GM19324 (cell line): Measurements from ENCODE around the gene LIN9.

ENCODE experiments used
- ATAC-seq: cut with Tn5 transposase; IDR thresholded peaks from one replicate; pipeline ENCODE4 v1.9.1; 2021; ENCODE audit warnings: mild to moderate bottlenecking, moderate library complexity; ENCODE audit not compliant: unreplicated experiment, low FRiP score

LIN9 gene

DNA sequence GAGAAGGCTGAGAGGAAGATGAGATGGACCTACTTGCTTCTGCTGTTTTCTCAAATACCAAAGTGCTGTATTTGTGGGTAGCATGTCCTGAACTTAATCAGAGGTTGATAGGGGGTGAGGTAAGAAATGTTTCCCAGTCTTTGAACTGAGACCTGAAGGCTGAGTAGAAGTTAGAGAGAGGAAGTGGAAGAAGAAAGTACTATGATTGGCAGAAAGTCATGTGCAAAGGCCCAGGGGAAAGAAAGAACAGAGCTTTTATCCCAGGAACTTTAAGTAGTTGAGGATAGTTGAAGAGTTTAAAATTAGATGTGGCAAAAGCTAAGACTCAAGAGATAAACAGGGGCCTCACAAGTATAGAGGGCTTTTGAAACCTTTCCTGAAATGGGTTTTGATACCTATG, 15.5 kb upstream of the LIN9 start:
- no peak for ATAC-seq

DNA sequence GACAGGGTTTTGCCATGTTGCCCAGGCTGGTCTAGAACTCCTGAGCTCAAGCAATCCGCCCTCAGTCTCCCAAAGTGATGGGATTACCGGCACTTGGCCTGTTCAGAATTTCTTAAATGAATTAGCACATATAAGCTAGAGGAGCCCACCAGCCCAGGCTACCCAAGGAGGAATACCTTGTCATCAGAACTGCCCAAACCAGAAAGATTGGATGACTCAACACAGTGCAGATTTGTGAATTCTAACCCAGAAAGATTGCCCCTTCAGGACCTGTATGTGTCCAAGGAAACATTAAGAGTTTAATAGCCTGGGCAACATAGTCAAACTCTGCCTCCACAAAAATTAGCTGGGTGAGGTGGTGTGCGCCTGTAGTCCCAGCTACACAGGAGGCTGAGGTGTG, 14.0 kb upstream of the LIN9 start:
- no peak for ATAC-seq

DNA sequence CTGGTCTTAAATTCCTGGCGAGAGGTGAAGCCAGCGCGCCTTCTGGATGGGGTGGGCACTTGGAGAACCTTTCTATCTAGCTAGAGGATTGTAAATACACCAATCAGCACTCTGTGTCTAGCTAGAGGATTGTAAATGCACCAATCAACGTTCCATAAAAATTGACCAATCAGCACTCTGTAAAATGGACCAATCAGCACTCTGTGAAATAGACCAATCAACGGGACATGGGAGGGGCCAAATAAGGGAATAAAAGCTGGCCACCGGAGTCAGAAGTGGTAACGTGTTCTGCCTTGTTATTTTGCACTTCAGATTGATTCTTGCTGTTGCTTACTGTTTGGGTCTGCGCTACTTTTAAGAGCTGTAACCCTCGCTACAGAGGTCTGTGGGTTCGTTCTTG, 12.0 kb upstream of the LIN9 start:
- ATAC-seq = no peak

DNA sequence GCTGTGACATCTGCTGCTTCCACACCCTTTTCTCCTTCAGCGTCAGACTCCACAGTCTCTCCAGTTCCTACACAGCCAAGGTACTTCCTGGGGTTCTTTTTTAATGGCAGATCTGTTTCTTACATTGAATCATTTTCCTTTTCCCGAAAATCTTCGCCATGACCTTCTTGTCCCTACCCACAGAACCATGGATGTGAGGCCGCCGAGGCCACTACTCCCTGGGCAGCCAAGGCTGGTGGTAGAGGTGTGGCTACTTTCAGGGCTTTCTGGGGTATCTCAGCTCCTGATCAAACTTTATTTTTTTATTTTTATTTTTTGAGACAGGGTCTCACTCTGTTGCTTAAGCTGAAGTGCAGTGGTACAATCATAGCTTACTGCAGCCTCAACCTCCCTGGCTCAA, 9.5 kb upstream of the LIN9 start:
- no peak for ATAC-seq

DNA sequence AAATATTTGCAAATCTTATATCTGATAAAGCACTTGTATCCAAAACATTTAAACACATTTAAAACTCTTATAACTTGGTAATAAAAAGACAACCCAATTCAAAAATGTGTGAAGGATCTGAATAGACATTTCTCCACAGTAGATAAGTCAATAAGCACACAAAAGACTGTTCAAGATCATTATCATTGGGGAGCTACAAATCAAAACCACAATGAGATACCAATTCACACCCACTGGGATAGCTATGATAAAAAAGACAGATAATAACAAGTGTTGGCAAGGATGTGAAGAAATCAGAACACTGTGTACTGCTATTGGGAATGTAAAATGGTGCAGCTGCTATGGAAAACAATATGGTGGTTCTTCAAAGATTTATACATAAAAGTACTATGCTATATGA, 5.1 kb upstream of the LIN9 start:
- no peak for ATAC-seq

DNA sequence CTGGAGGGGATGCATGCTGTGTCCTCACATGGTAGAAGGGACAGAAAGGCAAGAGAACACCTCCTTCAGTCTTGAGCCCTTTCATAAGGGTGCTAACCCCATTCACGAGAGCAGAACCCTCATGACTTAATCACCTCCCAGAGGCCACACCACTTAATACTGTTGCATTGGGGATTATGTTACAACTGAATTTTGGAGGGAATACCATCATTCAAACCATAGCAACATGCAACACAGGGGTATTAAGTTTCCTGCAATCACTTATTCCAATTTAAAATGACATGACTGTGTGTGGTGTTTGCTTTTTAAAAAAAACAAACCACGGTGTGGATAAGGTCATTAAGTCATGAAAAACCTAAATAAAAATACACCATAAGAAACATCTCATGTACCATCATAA, 3.1 kb upstream of the LIN9 start:
- no peak for ATAC-seq

DNA sequence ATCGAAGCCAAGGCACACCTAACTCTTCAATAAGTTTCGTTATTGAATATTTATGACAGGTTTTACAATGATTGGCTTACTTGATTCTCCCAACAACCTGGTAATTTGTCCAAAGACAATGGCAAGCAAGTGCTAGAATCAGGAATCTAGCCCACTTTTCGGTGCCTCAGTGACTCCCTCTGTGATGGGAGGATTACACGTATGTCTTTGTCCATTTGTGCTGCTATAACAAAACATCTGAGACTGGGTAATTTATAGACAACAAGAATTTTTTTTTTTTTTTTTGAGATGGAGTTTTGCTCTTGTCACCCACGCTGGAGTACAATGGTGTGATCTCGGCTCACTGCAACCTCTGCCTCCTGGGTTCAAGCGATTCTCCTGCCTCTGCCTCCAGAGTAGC, 2.4 kb upstream of the LIN9 start:
- no peak for ATAC-seq

DNA sequence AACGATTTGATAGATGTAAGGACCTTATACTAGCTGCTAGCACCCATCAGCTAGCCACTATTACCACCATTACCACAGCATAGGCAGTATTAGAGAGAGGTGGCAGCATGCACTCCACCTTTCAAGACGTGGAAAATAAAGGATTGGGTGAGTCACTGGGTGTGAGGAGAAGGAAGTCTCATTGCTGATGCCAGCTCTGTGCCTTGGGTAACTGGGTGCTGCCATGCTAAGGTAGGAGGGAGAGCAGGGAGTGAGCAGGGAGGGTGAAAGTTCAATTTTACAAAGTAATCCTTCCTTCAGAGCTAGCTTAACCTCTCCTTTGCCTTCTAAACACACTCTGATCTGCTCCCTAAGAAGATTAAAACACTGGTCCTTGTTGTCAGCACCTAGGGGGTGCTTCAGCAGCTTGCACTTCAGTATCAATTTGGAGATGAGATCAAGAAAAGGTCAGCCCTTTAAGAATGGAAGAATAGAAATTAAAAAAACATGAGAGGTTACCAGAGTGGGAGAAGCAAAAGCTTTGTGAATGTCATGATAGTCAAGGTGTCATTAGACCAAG, 1.8 kb upstream of the LIN9 start:
- ATAC-seq = no peak

DNA sequence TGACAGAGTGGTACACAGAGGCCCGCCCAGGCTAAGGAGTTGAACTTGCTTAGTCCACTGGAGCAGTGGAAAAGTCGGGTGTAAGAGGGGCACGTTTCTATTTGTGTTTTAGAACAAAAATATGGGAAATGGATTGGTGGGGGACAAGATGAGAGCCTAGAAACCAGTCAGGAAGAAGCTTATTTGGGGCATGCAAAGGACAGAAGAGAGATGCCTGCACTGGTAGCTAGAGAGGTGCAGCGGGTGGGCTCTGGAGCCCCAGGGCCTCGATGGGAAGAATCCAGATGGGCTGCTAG, 1.2 kb upstream of the LIN9 start:
- no peak for ATAC-seq

DNA sequence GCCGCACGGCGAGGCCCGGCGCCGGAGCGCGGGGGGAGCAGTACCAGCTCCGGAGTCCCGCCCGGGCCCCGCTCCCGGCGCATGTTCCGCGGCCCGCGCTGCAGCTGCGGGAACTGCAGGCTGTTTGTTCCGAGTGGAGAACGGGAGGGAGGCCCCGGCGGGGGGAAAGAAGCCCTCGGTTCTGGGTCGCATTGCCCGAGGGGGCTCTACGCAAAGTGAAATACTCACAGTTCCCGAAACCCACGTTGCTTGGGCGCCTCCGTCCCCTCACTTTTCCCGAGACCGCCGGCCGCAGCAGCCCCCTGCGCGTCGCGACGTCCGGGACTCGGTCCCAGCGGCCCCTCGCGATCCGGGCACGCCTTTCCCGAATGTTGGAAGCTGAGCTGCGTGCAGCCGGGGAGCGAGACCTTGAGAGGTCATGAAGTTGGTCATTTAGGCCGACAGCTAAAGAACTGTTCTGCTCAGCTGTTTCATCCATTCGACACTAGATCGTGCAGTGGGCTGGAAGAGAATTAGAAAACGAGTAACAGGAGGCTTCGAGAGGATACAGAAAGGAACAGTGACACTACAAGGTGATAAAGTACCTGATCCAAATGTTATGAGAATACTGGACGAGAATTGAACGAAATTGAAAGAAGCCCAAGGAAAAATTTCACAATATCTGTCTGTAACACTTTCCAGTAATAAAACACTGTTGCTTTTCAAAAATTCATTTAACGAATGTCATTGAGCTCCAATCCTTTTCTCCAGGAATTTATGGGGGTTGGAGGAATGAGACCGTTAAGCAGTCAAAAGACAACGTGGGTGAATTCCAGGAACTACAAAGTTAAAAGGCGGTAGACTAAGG, 657 bp upstream of the LIN9 start:
- peak; percentile 61 for ATAC-seq

DNA sequence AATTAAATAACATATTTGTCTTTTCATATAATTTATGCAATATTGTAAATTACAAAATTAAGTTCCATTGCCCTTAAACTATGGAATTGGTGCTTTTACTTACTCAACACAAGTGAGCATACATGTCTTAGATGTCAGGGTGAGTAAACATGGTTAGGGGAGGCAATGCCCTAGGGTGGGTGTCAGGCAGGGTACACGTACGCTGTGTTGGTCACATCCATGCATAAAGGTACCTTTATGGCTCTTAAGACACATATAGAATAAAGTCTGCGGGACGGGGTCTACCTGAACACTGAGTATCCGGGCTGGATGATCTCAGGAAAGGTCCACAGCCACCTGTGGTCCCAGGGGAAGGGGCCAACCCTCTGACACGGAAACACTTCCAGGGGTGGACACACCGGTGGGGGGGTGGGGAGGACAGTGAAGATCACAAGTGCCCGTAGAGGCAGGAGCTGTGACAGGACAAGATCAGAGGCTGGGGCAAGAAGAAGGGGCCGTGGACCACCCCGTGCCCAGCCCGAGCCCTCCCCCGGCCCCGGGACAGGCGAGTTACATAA, 720 bp downstream of the LIN9 start:
- no peak for ATAC-seq

DNA sequence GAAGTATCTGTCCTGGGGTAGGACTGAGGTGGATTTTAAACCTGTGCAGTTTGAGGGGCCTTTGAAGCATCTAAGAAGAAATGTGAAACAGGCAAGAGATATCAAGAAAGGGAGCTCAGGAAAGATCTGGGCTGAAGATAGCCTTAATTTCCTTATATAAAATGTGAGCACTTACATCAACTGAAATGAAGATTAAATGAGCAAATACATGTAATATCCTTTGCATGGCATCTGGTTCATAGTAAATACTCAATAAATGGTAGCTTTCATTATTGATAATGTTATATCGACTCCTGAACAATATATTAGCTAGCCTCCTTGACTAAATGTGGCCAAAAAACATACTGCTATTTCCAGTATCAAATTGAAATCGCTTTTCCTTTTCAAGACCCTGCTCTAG, 2.5 kb downstream of the LIN9 start:
- no peak for ATAC-seq

DNA sequence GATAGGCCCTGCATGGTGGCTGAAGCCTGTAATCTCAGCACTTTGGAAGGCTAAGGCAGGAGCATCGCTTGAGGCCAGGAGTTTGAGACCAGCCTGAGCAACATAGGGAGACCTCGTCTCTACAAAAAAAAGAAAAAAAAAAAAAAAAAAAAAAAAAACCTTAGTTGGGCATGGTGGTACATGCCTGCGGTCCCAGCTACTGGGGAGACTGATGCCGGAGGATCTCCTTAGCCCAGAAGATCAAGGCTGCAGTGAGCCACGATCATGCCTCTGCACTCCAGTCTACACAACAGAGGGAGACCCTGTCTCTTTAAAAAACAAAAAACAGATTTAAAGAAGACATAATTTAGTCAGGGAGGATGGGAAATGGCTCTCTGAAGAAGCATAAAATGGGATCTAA, 3.8 kb downstream of the LIN9 start:
- ATAC-seq = no peak

DNA sequence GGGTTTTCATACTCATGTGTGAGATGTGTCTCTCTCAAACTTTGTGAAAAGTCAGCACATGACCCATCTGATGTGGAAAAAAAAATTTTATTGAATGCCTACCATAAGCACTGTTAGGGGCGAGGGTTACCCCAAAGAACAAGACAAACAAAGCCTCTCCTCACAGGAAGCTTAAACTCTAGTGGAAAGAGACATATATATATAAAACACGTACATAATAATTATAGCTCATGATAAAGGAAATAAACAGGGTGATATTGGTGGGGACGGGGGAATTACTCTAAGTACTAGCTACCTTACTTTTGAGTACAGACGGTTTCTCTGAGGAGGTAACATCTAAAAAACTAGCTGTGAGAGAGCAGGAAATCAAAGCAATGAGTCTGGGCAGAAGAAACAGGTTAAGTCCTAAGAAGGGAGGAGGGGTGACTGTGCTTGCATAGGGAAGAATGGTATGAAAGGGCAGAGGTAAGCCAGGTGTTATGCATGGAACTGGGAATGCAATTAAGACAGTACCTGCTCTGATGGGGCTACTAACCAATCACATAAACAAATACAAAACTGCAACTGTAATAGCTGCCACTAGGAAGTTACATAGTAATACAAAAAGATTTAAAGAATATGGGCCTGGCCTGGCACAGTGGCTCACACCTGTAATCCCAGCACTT, 4.5 kb downstream of the LIN9 start:
- ATAC-seq = no peak

DNA sequence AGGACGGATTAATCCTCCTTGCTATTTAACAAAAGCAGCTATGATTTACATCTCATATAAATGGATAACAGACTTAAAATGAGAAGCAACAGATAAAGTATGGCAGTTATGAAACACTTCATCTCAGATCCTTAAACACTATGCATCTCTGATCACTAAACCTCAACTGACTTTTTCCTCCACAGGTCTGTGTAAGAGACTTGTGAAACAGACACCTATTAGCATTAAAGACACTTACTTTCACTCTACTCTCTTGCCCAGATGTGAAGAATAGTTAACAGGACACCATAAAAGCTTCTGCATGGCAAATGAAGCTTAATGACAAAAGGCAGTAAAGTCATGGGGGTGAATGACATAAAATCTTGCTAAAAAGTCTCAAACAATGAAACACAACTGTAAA, 6.2 kb downstream of the LIN9 start:
- ATAC-seq = no peak

DNA sequence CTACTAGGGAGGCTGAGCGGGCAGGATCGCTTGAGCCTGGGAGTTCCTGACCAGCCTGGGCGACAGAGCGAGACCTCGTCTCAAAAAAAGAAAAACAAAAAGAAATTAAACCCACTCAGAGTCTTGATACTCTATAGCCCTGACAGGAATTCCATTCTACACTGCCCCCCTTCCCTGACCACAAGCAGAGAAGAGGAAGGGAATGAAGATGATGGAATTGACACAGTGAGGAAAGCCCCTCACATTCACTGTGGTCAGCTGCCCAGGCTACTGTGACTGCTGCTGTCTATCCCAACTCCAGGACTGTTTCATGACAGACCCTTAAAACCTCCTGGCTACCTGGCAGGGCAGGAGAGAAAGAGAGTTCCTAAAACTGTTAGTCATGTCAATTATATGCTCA, 12.1 kb downstream of the LIN9 start:
- no peak for ATAC-seq

DNA sequence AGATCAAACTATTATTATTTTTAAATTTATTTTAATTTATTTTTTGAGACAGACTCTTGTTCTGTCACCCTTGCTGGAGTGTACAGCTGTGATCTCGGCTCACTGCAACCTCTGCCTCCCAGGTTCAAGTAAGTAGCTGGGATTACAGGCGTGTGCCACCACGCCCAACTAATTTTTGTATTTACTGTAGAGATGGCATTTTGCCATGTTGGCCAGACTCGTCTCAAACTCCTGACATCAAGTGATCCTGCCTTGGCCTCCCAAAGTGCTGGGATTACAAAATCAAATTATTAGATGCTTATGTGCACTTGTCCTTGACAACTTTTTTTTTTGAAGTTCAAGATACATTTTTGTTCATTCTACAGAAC, 15.4 kb downstream of the LIN9 start:
- no peak for ATAC-seq

DNA sequence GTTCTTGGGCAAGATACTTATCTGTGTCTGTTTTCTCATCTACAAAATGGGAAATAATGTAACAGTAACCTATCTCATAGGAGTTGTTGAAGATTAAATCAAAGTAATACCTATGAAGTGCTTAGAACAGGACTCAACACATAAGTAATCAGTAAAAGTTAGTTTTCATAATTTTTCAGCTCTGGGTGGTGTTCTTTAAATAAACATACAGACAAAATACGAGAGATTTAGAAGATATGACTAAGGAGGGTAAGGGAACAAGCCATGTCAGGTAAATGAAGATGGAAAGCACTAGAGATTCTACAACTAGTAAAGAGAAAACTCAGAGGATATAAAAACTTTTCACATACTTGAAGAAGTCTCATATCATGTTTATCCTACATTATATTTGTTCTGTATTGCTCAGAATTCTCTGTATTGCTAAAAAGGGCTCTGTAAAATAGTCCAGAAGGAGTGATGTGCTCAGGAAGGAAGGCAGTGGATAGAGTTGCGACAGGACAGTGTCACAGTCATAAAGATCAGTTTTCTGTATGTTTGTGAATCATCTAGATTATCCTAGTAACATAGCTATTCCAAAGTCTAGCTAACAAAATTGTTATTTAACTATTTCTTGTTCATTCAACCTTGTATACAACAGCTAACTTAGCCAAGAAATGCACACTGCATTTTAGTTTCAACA, 16.0 kb downstream of the LIN9 start:
- ATAC-seq = no peak

DNA sequence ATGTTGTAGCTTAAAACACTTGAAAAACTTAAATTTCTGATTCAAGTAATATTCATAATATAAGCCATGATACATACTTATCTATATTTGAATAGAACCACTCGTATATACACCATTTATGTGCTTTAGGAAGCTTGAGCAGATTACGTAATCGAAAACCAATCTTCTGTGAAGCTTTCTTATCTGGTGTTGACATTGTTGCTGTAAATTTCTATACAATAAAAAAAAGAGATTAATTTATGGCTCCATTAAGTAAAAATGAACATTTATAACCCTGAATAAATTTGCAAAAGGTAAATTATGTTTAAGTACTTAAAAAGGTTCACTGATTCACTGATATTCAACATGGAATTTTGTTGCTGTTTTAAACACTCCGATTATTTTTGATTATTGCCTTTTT, 21.4 kb downstream of the LIN9 start:
- ATAC-seq = no peak

DNA sequence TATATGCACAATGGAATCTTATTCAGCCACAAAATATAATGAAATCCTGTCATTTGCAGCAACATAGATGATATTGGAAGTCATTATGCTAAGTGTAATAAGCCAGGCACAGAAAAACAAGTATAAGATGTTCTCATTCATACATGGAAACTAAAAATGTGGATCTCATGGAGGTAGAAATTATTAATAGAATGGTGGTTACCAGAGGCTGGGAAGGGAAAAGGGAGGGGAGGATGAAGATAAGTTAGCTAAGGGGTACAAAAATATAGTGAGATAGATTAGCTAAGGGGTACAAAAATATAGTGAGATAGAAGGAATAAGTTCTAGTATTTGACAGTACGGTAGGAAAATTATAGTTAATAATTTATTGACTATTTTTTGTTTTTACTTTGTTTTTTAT, 27.9 kb downstream of the LIN9 start:
- ATAC-seq = no peak

DNA sequence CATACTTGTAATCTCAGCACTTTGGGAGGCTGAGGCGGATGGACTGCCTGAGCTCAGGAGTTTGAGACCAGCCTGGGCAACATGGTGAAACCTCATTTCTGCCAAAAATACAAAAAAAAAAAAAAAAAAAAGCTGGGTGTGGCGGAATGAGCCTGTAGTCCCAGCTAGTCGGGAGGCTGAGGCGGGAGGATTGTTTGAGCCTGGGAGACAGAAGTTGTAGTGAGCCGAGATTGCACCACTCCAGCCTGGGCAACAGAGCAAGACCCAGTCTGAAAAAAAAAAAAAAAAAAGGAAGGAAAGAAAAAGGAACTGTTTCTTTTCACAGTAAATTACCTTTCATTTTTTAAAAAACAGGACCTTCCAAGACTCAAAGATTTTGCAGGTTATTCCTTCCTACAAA, 29.5 kb downstream of the LIN9 start:
- no peak for ATAC-seq
